Caco-2 (cell line): ENCODE data around the gene GOSR2. TPM values are rescaled to one million over a fixed set of nuclear protein-coding genes. Genes with fewer than 3 reads are reported as not detected.
A peak's percentile ranks its signal among the peaks of the same experiment; 100 is the strongest.

Source experiments
- BruUV-seq: library from RNA; stranded (reverse); fragments of 400-500 nt; replicated peaks from 2 replicates; lab custom pipeline; 2021; lab: Mats Ljungman, UMichigan
- CTCF ChIA-PET: fragments of 300-600 bp; sonication (Branson Sonifier 250); formaldehyde crosslinking; loops from one replicate; lab custom pipeline; 2022; ENCODE audit warnings: antibody characterized with exemption; lab: Charles Lee
- POLR2A ChIA-PET: fragments of 300-600 bp; sonication (Branson Sonifier 250); formaldehyde crosslinking; loops from one replicate; lab custom pipeline; 2022; ENCODE audit warnings: antibody characterized with exemption; lab: Charles Lee
- DNase-seq, 2 experiments: peaks; one replicate each; pipeline versions ENCODE4 v3.0.0 to v3.0.0-alpha.2; 2020 to 2022
- H3K27me3 ChIP-seq: replicated peaks from 2 replicates; pipeline ENCODE4 v1.6.0; 2011; ENCODE audit warnings: low read length; ENCODE audit not compliant: control insufficient read depth, insufficient read depth
- H3K36me3 ChIP-seq: 2 replicates; pipeline ENCODE4 v1.5.1; 2011; ENCODE audit warnings: low read length; ENCODE audit not compliant: control insufficient read depth, insufficient read depth
- H3K4me1 ChIP-seq: fragments of 250-450 bp; sonication (Bioruptor Pico); 2 replicates; pipeline ENCODE4 v1.5.1; 2020; ENCODE audit warnings: mild to moderate bottlenecking
- H3K4me3 ChIP-seq: 2 replicates; pipeline ENCODE4 v1.5.1; 2011; ENCODE audit warnings: low read depth, mild to moderate bottlenecking, control low read depth, low read length
- H3K9me3 ChIP-seq: fragments of 250-450 bp; sonication (Bioruptor Pico); 2 replicates; pipeline ENCODE4 v1.5.1; 2020; ENCODE audit warnings: mild to moderate bottlenecking, moderate library complexity
- H3K27ac Mint-ChIP-seq: one replicate; pipeline ENCODE4 v1.8.0; 2022; ENCODE audit warnings: mixed read lengths; ENCODE audit not compliant: unreplicated experiment
- H3K27me3 Mint-ChIP-seq: one replicate; pipeline ENCODE4 v1.8.0; 2022; ENCODE audit warnings: mixed read lengths; ENCODE audit not compliant: insufficient read depth, unreplicated experiment
- H3K36me3 Mint-ChIP-seq: one replicate; pipeline ENCODE4 v1.8.0; 2022; ENCODE audit warnings: mild to moderate bottlenecking, mixed read lengths; ENCODE audit not compliant: insufficient read depth, unreplicated experiment
- H3K4me1 Mint-ChIP-seq: one replicate; pipeline ENCODE4 v1.8.0; 2022; ENCODE audit warnings: low read depth, mixed read lengths; ENCODE audit not compliant: unreplicated experiment
- H3K4me3 Mint-ChIP-seq: one replicate; pipeline ENCODE4 v1.8.0; 2022; ENCODE audit warnings: mild to moderate bottlenecking, moderate library complexity, mixed read lengths; ENCODE audit not compliant: unreplicated experiment
- H3K9me3 Mint-ChIP-seq: one replicate; pipeline ENCODE4 v1.8.0; 2022; ENCODE audit warnings: mixed read lengths; ENCODE audit not compliant: unreplicated experiment
- CTCF ChIP-seq, 2 experiments: fragments of 200-600 bp in 1 of 2; IDR thresholded peaks; 1 replicate in 1 of 2; 2 replicates in 1 of 2; pipeline versions ENCODE4 v1.5.1 to v1.8.0; 2011 to 2022; ENCODE audit warnings: antibody characterized with exemption in 1 of 2, control low read depth in 1 of 2, inconsistent platforms in 1 of 2, low read depth in 1 of 2, low read length in 1 of 2, mild to moderate bottlenecking in 1 of 2, moderate library complexity in 1 of 2; ENCODE audit not compliant: insufficient read depth in 1 of 2, severe bottlenecking in 1 of 2, unreplicated experiment in 1 of 2
- intact Hi-C: fragments of 100-400 bp; cut with micrococcal nuclease; formaldehyde crosslinking; loops from one replicate; pipeline ENCODE4 v1.10.0; 2022; ENCODE audit not compliant: unreplicated experiment
- total RNA-seq: library from RNA; stranded (reverse); gene quantifications from 2 replicates; pipeline ENCODE4 v1.2.3, GENCODE V29; 2022

GOSR2 gene
- total RNA-seq, 1 experiment from 2014 or later: 84.0 TPM

DNA sequence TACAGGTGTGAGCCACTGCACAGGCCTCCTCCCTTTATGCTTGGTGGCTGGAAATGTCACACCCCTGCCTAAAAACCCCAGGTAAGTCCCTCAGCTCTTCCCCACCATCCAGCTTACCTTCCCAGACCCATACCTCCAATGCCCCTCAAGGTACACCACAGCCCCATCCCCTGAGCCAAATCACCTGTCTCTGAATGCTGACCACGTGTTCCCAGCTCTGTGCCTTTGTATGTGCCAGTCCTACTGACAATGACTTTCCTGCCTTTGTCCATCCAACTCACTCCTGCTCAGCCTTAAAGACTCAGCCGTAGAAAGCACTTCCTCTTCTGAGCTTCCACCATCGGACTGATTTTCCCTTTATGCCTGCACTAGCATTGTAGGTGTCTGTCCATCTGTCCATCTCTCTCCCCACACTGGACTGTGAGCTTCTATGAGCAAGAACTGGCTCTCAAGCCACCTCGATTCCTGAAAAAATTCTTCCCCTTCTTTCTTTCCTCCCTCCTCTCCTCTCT, 30.7 kb upstream of the GOSR2 start:
- no peak for DNase-seq
- no peak overlapping the region for H3K4me3 ChIP-seq
- intact Hi-C loops: no loop called here
- Mint-ChIP-seq H3K9me3 (no peaks in the 10 kb centered on the region), H3K27ac (no peak overlapping the region), H3K27me3 (peaks cover 10% of the 10 kb centered on the region), H3K4me1 (no peaks in the 10 kb centered on the region), H3K36me3 (no peaks in the 10 kb centered on the region), H3K4me3 (no peak overlapping the region)
- H3K9me3 ChIP-seq: no peaks in the 10 kb centered on the region
- no peaks in the 10 kb centered on the region for H3K36me3 ChIP-seq
- ChIA-PET POLR2A (no interaction called here), CTCF (no interaction called here)
- H3K4me1 ChIP-seq: no peaks in the 10 kb centered on the region
- no peak for TF ChIP-seq CTCF (IDR thresholded peaks at IDR 0.05; ENCODE audit: insufficient read depth in 1 of 2, low read depth in 1 of 2, low read length in 1 of 2, severe bottlenecking in 1 of 2, unreplicated experiment in 1 of 2)
- H3K27me3 ChIP-seq: no peaks in the 10 kb centered on the region
- BruUV-seq: no TSS peak

DNA sequence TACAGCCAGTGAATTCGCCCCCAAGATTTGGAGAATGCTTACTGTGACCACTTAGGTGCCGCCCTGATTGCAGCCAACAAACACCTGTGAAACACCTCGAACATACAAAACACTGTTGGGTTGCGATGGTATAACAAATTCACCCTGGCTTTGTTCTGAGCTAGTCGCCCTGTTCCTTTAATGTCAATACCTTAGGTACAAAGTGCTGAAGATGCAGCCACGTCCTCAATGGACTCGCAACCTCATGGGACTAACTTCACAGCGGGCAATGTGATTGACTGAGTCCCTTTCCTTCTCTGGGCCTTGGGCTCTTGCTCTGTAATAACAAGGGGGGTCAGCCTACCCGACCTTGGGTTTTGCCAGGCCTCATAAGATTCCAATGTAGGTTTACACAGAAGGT, 28.9 kb upstream of the GOSR2 start:
- H3K27ac Mint-ChIP-seq: no peak overlapping the region
- no peaks in the 10 kb centered on the region for H3K4me1 Mint-ChIP-seq
- no peak for DNase-seq
- H3K9me3 ChIP-seq: no peaks in the 10 kb centered on the region; the same call in 1 of the 2 replicates
- no peaks in the 10 kb centered on the region for H3K27me3 ChIP-seq
- POLR2A ChIA-PET: no interaction called here
- H3K9me3 Mint-ChIP-seq: no peaks in the 10 kb centered on the region
- intact Hi-C loops: no loop called here
- CTCF ChIA-PET: no interaction called here
- H3K4me3 Mint-ChIP-seq: no peak overlapping the region
- no peak for TF ChIP-seq CTCF (IDR thresholded peaks at IDR 0.05; ENCODE audit: insufficient read depth in 1 of 2, low read depth in 1 of 2, low read length in 1 of 2, severe bottlenecking in 1 of 2, unreplicated experiment in 1 of 2)
- H3K4me3 ChIP-seq: no peak overlapping the region
- no TSS peak for BruUV-seq
- H3K4me1 ChIP-seq: no peaks in the 10 kb centered on the region
- H3K36me3 ChIP-seq: no peaks in the 10 kb centered on the region
- H3K27me3 Mint-ChIP-seq: peaks cover 10% of the 10 kb centered on the region
- no peaks in the 10 kb centered on the region for H3K36me3 Mint-ChIP-seq

DNA sequence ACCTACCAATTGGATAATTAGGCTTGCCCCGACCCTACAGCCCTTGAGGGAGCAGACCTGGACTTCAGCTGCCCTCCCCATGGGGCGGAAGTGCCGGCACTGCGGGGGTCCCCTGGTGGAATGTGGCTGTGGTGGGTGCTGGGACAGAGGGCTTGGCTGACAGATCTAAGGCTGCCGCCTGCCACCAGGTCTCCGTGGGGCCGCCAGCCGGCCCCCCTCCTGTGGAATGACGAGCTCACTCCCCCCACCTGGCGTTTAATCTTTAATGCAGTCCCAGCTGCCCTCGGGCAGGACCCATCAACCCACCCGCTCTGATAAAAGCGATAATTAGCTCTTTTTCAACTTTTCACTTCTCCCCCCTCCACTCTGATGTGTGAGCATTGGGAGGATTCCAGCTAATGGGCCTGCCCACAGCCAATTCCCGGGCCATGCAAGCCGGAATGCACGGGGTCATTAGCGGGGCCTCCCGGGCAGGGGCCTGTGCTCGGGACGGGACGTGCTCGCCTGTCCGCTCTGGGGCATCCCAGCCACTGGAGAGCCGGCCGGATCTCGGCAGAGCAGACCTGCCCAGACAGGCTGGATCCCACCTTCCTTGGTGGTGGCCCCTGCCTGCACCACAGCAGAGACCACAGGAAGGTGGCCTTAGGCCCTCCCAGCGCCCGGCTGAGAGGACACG, 28.3 kb upstream of the GOSR2 start:
- intact Hi-C loops: no loop called here
- no peaks in the 10 kb centered on the region; the same call in 1 of the 2 replicates for H3K9me3 ChIP-seq
- BruUV-seq: no TSS peak
- Mint-ChIP-seq H3K4me3 (no peak overlapping the region), H3K36me3 (no peaks in the 10 kb centered on the region), H3K27me3 (peaks cover 10% of the 10 kb centered on the region), H3K4me1 (no peaks in the 10 kb centered on the region), H3K9me3 (no peaks in the 10 kb centered on the region), H3K27ac (no peak overlapping the region)
- ChIA-PET POLR2A (no interaction called here), CTCF (no interaction called here)
- no peaks in the 10 kb centered on the region for H3K27me3 ChIP-seq
- no peaks in the 10 kb centered on the region for H3K36me3 ChIP-seq
- peak in 1 of 2 experiments; percentile 63 for DNase-seq
- no peak overlapping the region for H3K4me3 ChIP-seq
- no peak for TF ChIP-seq CTCF (IDR thresholded peaks at IDR 0.05; ENCODE audit: insufficient read depth in 1 of 2, low read depth in 1 of 2, low read length in 1 of 2, severe bottlenecking in 1 of 2, unreplicated experiment in 1 of 2)
- H3K4me1 ChIP-seq: no peaks in the 10 kb centered on the region
